Keratinocyte (primary cell): ENCODE measurements around the gene CFAP77.

Source experiments
- EZH2 ChIP-seq: IDR thresholded peaks from one replicate; pipeline ENCODE4 v1.6.1; 2012; ENCODE audit warnings: inconsistent platforms, mild to moderate bottlenecking, low read length, moderate library complexity
- TF ChIP-seq, protein P1 (sequence below), 3 experiments: IDR thresholded peaks in 1 of 3; conservative IDR thresholded peaks in 1 of 3; optimal IDR thresholded peaks in 1 of 3; 2 replicates in 2 of 3; 3 replicates in 1 of 3; pipeline versions ENCODE3 to v1.5.1; 2011; ENCODE audit warnings: low read length in 3 of 3, mild to moderate bottlenecking in 3 of 3, moderate library complexity in 2 of 3, control low read depth in 1 of 3, inconsistent platforms in 1 of 3; ENCODE audit not compliant: insufficient read depth in 2 of 3; ENCODE audit errors: extremely low read depth in 1 of 3

DNA sequence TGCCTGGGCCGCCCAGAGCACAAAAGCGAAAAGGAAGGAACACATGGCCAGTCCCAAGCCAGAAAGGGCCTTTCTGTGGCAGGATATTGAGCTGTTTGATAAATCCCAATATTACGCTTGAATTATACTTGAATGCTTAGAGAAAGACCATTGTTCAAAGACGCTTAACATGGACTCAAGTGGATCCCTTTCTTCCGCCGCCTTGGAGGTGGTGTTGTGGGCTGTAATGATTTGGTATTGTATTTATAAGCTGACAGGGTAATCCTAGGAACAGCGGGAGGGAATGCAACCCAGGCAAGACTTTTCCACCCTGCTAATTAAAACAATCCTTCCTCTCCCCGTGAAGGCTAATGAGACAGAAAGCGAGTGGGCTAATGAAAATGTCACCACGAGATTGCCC lies 24.9 kb downstream of the CFAP77 start:
- TF ChIP-seq EZH2: no peak
- TF ChIP-seq, protein P1, sequence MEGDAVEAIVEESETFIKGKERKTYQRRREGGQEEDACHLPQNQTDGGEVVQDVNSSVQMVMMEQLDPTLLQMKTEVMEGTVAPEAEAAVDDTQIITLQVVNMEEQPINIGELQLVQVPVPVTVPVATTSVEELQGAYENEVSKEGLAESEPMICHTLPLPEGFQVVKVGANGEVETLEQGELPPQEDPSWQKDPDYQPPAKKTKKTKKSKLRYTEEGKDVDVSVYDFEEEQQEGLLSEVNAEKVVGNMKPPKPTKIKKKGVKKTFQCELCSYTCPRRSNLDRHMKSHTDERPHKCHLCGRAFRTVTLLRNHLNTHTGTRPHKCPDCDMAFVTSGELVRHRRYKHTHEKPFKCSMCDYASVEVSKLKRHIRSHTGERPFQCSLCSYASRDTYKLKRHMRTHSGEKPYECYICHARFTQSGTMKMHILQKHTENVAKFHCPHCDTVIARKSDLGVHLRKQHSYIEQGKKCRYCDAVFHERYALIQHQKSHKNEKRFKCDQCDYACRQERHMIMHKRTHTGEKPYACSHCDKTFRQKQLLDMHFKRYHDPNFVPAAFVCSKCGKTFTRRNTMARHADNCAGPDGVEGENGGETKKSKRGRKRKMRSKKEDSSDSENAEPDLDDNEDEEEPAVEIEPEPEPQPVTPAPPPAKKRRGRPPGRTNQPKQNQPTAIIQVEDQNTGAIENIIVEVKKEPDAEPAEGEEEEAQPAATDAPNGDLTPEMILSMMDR (optimal IDR thresholded peaks at IDR 0.05 in 1 of 3, IDR thresholded peaks at IDR 0.05 in 1 of 3, conservative IDR thresholded peaks at IDR 0.05 in 1 of 3; ENCODE audit: extremely low read depth in 1 of 3, insufficient read depth in 2 of 3, low read length in 3 of 3): no peak
